HCT116 (cell line): ENCODE data around the gene SPACDR. TPM values are rescaled to one million over a fixed set of nuclear protein-coding genes. Genes with fewer than 3 reads are reported as not detected.

ENCODE experiments used
- ATAC-seq: fragments of 200-7000 bp; cut with Tn5 transposase; 2 replicates; pipeline ENCODE4 v1.9.1; 2020; ENCODE audit warnings: mild to moderate bottlenecking, moderate library complexity
- BruUV-seq: library from RNA; stranded (reverse); fragments of 400-500 nt; replicated peaks from 2 replicates; lab custom pipeline; 2021; lab: Mats Ljungman, UMichigan
- CTCF ChIA-PET: fragments of 300-600 bp; sonication (Branson Sonifier 250); formaldehyde crosslinking; loops from one replicate; lab custom pipeline; 2021; ENCODE audit warnings: antibody characterized with exemption; lab: Charles Lee
- POLR2A ChIA-PET: fragments of 300-600, 350-600 bp; sonication (Branson Sonifier 250); formaldehyde crosslinking; loops from one replicate; lab custom pipeline; 2021; ENCODE audit warnings: antibody characterized with exemption; lab: Charles Lee
- RAD21 ChIA-PET, 2 experiments: fragments of 300-600 bp; sonication (Branson Sonifier 250); formaldehyde crosslinking; loops; one replicate each; lab custom pipeline; 2023; ENCODE audit warnings: low total read pairs in 2 of 2; ENCODE audit not compliant: uncharacterized antibody in 2 of 2, unreplicated experiment in 2 of 2, low non-redundant PET in 1 of 2; lab: Charles Lee
- DNase-seq: peaks from one replicate; pipeline ENCODE4 v3.0.0-alpha.2; 2010; ENCODE audit warnings: low read depth, low spot score
- H2AFZ ChIP-seq: fragments of 200-600 bp; shearing (Covaris generic), sonication (generic); 2 replicates; pipeline ENCODE4 v1.6.1; 2017; ENCODE audit warnings: low read depth, mixed run types, mixed read lengths, antibody characterized with exemption, low read length; ENCODE audit not compliant: poor library complexity, severe bottlenecking
- H3K27ac ChIP-seq: 2 replicates; pipeline ENCODE4 v1.5.1; 2012; ENCODE audit warnings: low read depth, low read length
- H3K27me3 ChIP-seq: fragments of 200-600 bp; sonication (generic); 2 replicates; pipeline ENCODE4 v1.6.1; 2016; ENCODE audit warnings: mixed run types, low read length, mixed read lengths; ENCODE audit not compliant: insufficient read depth
- H3K36me3 ChIP-seq, 2 experiments: fragments of 200-500 bp in 1 of 2; fragments of 200-600 bp in 1 of 2; sonication (Bioruptor generic) in 1 of 2; sonication (generic) in 1 of 2; 2 replicates each; pipeline versions ENCODE4 v1.5.1 to v1.6.1; 2014 to 2016; ENCODE audit warnings: low read length in 2 of 2, inconsistent platforms in 1 of 2, mixed read lengths in 1 of 2, mixed run types in 1 of 2; ENCODE audit not compliant: insufficient read depth in 2 of 2, control insufficient read depth in 1 of 2
- H3K4me1 ChIP-seq, 2 experiments: fragments of 200-600 bp in 1 of 2; sonication (generic) in 1 of 2; 2 replicates each; pipeline versions ENCODE4 v1.5.1 to v1.6.1; 2012 to 2017; ENCODE audit warnings: low read length in 2 of 2, inconsistent platforms in 1 of 2, mild to moderate bottlenecking in 1 of 2, mixed read lengths in 1 of 2, mixed run types in 1 of 2, moderate library complexity in 1 of 2; ENCODE audit not compliant: insufficient read depth in 2 of 2, control insufficient read depth in 1 of 2
- H3K4me2 ChIP-seq: fragments of 200-600 bp; sonication (generic); 2 replicates; pipeline ENCODE4 v1.6.1; 2017; ENCODE audit warnings: mixed run types, low read length, mixed read lengths
- H3K4me3 ChIP-seq, 2 experiments: fragments of 200-600 bp in 1 of 2; sonication (generic) in 1 of 2; replicated peaks in 1 of 2; 2 replicates each; pipeline ENCODE4 v1.5.1; 2011 to 2016; ENCODE audit warnings: low read length in 2 of 2, control low read depth in 1 of 2, low read depth in 1 of 2, mild to moderate bottlenecking in 1 of 2, mixed read lengths in 1 of 2, mixed run types in 1 of 2
- H3K79me2 ChIP-seq: fragments of 200-600 bp; sonication (generic); 2 replicates; pipeline ENCODE4 v1.6.1; 2017; ENCODE audit warnings: mild to moderate bottlenecking, mixed run types, low read length, moderate library complexity, mixed read lengths; ENCODE audit not compliant: insufficient read depth
- H3K9ac ChIP-seq: fragments of 200-600 bp; sonication (generic); 2 replicates; pipeline ENCODE4 v1.6.1; 2016; ENCODE audit warnings: low read length, mixed read lengths
- H3K9me2 ChIP-seq: fragments of 200-600 bp; sonication (generic), shearing (Covaris generic); 2 replicates; pipeline ENCODE4 v1.6.1; 2017; ENCODE audit warnings: mixed run types, mild to moderate bottlenecking, moderate library complexity; ENCODE audit not compliant: insufficient read depth
- H3K9me3 ChIP-seq, 2 experiments: fragments of 200-500 bp in 1 of 2; fragments of 200-600 bp in 1 of 2; sonication (Bioruptor generic) in 1 of 2; sonication (generic) in 1 of 2; 2 replicates each; pipeline ENCODE4 v1.6.1; 2014 to 2017; ENCODE audit warnings: low read length in 2 of 2, mixed read lengths in 2 of 2, inconsistent platforms in 1 of 2, low read depth in 1 of 2, mild to moderate bottlenecking in 1 of 2, mixed run types in 1 of 2, moderate library complexity in 1 of 2; ENCODE audit not compliant: control insufficient read depth in 1 of 2, insufficient read depth in 1 of 2
- H4K20me1 ChIP-seq: fragments of 200-600 bp; sonication (generic), shearing (Covaris generic); 2 replicates; pipeline ENCODE4 v1.6.1; 2017; ENCODE audit warnings: mixed run types, mild to moderate bottlenecking, moderate library complexity; ENCODE audit not compliant: insufficient read depth
- ATF3 ChIP-seq: IDR thresholded peaks from 2 replicates; pipeline ENCODE4 v1.6.1; 2012
- CEBPB ChIP-seq: IDR thresholded peaks from 2 replicates; pipeline ENCODE4 v1.6.1; 2012; ENCODE audit warnings: low read depth
- EGR1 ChIP-seq: IDR thresholded peaks from 2 replicates; pipeline ENCODE4 v1.6.1; 2012; ENCODE audit warnings: low read depth
- EZH2phosphoT487 ChIP-seq: fragments of 200-600 bp; IDR thresholded peaks from 2 replicates; pipeline ENCODE4 v1.6.1; 2018; ENCODE audit warnings: antibody characterized with exemption, borderline replicate concordance
- FOSL1 ChIP-seq: IDR thresholded peaks from 2 replicates; pipeline ENCODE4 v1.6.1; 2012; ENCODE audit warnings: low read depth
- POLR2AphosphoS5 ChIP-seq: IDR thresholded peaks from 2 replicates; pipeline ENCODE4 v1.6.1; 2011; ENCODE audit warnings: mild to moderate bottlenecking, low read depth, low read length, moderate library complexity
- SP1 ChIP-seq: IDR thresholded peaks from 2 replicates; pipeline ENCODE4 v1.6.1; 2012; ENCODE audit warnings: low read depth
- ZBTB33 ChIP-seq: IDR thresholded peaks from 2 replicates; pipeline ENCODE4 v1.6.1; 2011; ENCODE audit warnings: mild to moderate bottlenecking, low read length, moderate library complexity; ENCODE audit not compliant: insufficient replicate concordance; ENCODE audit errors: extremely low read depth
- ZFX ChIP-seq: fragments of 450-650 bp; IDR thresholded peaks from 2 replicates; pipeline ENCODE4 v1.6.1; 2017
- intact Hi-C: fragments of 100-400 bp; cut with micrococcal nuclease; formaldehyde crosslinking; loops from 2 replicates; pipeline ENCODE4 v1.10.0; 2022
- total RNA-seq: library from RNA; stranded (reverse); gene quantifications from one replicate; pipeline ENCODE4 v1.2.1, GENCODE V29; 2021; ENCODE audit not compliant: unreplicated experiment

SPACDR gene
- total RNA-seq, 1 experiment from 2014 or later: 1.7 TPM

- ChIA-PET CTCF (no interaction called here), RAD21 (no interaction called here), POLR2A (no interaction called here)
- Histone ChIP-seq H4K20me1 (no peaks in the 10 kb centered on the region), H3K4me2 (no peak overlapping the region), H3K4me1 (peaks cover 15 to 30% of the 10 kb centered on the region in 2 experiments), H3K9me3 (no peaks in the 10 kb centered on the region), H3K4me3 (no peak overlapping the region), H3K27ac (no peak overlapping the region), H3K27me3 (no peaks in the 10 kb centered on the region), H3K9me2 (no peaks in the 10 kb centered on the region), H3K79me2 (no peaks in the 10 kb centered on the region), H3K9ac (no peak overlapping the region), H2AFZ (no peak overlapping the region), H3K36me3 (0 out of 4 replicates have a peak, but pooled peaks cover 0 to 2% of the 10 kb centered on the region in 2 experiments)
- no TSS peak for BruUV-seq
- DNase-seq (no peak), ATAC-seq (no peak)
- TF ChIP-seq ZBTB33 (no peak), ATF3 (no peak), EGR1 (no peak), CEBPB (no peak), FOSL1 (no peak), EZH2phosphoT487 (no peak), POLR2AphosphoS5 (no peak), ZFX (no peak), SP1 (no peak)
- intact Hi-C loops: no loop called here
Measured at GRCh38 chr7:100466653-100467605, 2.9 kb upstream of the SPACDR start.
